Measurements from ENCODE around the gene PLG.
"Not testable (repeated sequence)": the region's sequence is repeated elsewhere in the genome, so short reads cannot be mapped to it uniquely, and the experiment has no call there.

PLG gene

GRCh38 chr6:160701918-160702680, at the start of gene PLG:
TSS of gene PLG (plus strand) at chr6:160702244. CDS start at chr6:160702305, 61 bp downstream.
- DNase-seq = not testable (repeated sequence)

DNA sequence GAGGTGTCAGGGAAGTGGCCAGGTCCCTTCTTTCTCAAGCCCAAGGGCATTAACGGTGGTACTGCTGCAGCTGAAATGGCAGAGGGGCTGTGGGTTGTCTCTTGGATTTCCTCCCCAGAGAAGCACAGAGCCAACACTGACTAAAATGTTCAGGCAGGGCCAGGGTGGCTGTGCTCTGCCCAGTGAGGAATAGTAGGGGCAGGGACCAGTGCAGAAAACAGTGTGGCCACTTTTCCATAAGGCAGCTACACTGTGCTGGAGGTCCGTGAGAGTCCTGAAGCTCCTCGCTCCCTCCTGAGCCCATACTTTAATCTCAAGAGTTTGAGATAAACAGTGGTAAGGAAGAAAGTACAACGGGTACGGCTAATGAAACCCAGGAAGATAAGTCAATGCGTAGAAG, 42.5 kb upstream of the PLG start:
- no peak for DNase-seq

GRCh38 chr6:160661216-160661615, 40.8 kb upstream of the PLG start:
- DNase-seq = no peak

- no peak for DNase-seq
These were observed 39.6 kb upstream of the PLG start for GRCh38 chr6:160662429-160662828.

GRCh38 chr6:160662842-160663241, 39.2 kb upstream of the PLG start:
- no peak for DNase-seq

- not testable (repeated sequence) for DNase-seq
These were observed 37.8 kb upstream of the PLG start, which contains the start of gene LPA for GRCh38 chr6:160664198-160664597. TSS of gene LPA (minus strand) at chr6:160664275. CDS start at chr6:160664214, 61 bp downstream.

- DNase-seq = no peak
These were observed 34.2 kb upstream of the PLG start for GRCh38 chr6:160667639-160668481.

GRCh38 chr6:160668589-160668988, 33.5 kb upstream of the PLG start:
- no peak for DNase-seq

DNA sequence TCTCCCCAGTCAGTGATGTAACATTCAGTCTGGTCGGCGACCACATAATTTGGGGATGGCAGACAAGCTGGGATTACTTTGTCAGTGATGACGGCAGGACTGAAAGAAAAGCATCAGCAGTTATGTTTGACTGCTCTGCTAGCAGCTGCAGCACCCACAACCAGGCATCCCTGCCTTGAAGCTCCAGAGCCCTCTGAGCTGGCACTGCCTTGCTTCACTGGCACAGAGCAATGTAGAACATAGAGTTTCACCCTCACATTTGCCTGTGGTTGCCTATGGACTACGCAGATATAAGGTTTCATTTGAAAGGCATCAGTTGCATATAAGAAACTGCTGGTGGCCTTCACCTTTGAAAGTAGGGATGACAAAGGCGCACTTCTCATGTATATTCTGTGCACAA, 25.6 kb upstream of the PLG start:
- not testable (repeated sequence) for DNase-seq

- no peak for DNase-seq
These were observed 23.8 kb upstream of the PLG start for GRCh38 chr6:160678230-160678629.

- DNase-seq = no peak
These were observed 23.2 kb upstream of the PLG start for GRCh38 chr6:160678744-160679401.

GRCh38 chr6:160679402-160679769, 22.7 kb upstream of the PLG start:
- DNase-seq = no peak

GRCh38 chr6:160685101-160685761, 16.8 kb upstream of the PLG start:
- DNase-seq = not testable (repeated sequence)

GRCh38 chr6:160685762-160686450, 16.1 kb upstream of the PLG start:
- no peak for DNase-seq

GRCh38 chr6:160690458-160690857, 11.6 kb upstream of the PLG start:
- DNase-seq = no peak

GRCh38 chr6:160691617-160692016, 10.4 kb upstream of the PLG start:
- DNase-seq = no peak

GRCh38 chr6:160692369-160692959, 9.6 kb upstream of the PLG start:
- DNase-seq = no peak

DNA sequence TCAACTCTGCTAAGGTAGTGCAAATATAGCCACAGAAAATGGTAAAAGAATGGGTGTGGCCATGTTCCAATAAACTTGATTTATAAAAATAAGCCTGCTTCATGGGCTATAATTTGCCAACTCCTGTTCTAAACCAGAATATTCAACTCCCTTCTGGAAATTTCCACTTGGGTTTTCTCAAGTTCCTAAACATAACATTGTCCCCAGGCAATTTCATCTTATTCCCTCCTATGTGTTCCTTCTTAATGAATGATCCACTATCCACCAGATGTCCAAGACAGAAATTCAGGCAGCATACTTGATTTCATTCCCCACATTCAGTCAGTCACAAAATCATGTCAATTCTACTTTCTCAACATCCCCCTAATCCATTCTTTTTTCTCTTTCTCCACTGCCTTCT, 7.0 kb upstream of the PLG start:
- DNase-seq = not testable (repeated sequence)

DNA sequence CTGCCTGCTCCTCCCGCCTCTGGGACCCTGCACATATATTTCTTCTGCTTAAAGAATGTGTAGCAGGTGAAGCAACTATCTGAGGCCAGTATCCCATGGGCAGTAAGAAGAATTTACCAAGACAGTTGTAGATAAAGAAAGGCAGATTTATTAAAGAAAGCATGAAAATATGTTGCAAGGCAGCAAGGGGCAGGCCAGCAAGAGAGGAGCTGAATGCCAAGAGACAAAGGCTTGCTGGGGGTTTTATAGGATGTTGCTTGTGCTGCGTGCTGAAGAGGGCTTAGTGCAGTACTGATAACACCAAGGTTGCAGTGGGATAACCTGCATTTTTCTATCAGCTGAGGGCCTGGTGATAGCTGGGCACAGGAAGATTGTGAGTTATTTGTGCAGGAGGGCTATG, 6.4 kb upstream of the PLG start:
- not testable (repeated sequence) for DNase-seq

- not testable (repeated sequence) for DNase-seq
These were observed 5.2 kb upstream of the PLG start for GRCh38 chr6:160696884-160697283.

- DNase-seq = no peak
These were observed 4.2 kb upstream of the PLG start for GRCh38 chr6:160697826-160698225.

DNA sequence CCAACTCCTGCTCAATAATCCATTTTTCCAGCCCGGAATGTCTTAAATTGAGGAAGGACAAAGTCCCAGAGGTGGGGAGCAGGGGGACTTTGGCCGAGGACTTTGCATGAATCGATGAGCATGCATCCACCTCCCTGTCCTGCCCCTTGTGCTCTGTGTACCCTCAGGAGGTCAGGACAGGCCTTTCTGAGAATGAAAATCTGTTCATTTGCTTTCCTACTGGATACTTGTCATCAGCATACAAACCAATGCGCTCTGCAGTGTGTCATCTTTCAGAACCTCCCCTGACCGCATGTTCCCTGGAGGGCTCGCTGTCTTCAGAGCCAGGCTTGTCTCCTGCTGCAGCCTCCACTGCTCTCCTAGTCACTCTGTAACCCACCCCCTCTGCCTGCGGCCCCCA, 2.6 kb downstream of the PLG start:
- not testable (repeated sequence) for DNase-seq
